Stimulated activated CD8-positive, alpha-beta memory T cell treated with anti-CD3 and anti-CD28 coated beads, Interleukin-4, amount 100 ng/mL, for 1 hour (primary cell): Measurements from ENCODE around the gene HECA.
A peak's percentile ranks its signal among the peaks of the same experiment; 100 is the strongest.
"Not testable (repeated sequence)": the region's sequence is repeated elsewhere in the genome, so short reads cannot be mapped to it uniquely, and the experiment has no call there.

Experiments used
- DNase-seq, 2 donors: peaks; one replicate each; pipeline ENCODE4 v3.0.0-alpha.2; 2020; ENCODE audit warnings: low read depth in 2 of 2, low spot score in 1 of 2

Gene HECA, protein sequence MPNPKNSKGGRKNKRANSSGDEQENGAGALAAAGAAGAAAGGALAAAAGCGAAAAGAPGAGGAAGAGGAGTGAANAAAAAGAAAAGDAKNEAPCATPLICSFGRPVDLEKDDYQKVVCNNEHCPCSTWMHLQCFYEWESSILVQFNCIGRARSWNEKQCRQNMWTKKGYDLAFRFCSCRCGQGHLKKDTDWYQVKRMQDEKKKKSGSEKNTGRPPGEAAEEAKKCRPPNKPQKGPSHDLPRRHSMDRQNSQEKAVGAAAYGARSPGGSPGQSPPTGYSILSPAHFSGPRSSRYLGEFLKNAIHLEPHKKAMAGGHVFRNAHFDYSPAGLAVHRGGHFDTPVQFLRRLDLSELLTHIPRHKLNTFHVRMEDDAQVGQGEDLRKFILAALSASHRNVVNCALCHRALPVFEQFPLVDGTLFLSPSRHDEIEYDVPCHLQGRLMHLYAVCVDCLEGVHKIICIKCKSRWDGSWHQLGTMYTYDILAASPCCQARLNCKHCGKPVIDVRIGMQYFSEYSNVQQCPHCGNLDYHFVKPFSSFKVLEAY

DNA sequence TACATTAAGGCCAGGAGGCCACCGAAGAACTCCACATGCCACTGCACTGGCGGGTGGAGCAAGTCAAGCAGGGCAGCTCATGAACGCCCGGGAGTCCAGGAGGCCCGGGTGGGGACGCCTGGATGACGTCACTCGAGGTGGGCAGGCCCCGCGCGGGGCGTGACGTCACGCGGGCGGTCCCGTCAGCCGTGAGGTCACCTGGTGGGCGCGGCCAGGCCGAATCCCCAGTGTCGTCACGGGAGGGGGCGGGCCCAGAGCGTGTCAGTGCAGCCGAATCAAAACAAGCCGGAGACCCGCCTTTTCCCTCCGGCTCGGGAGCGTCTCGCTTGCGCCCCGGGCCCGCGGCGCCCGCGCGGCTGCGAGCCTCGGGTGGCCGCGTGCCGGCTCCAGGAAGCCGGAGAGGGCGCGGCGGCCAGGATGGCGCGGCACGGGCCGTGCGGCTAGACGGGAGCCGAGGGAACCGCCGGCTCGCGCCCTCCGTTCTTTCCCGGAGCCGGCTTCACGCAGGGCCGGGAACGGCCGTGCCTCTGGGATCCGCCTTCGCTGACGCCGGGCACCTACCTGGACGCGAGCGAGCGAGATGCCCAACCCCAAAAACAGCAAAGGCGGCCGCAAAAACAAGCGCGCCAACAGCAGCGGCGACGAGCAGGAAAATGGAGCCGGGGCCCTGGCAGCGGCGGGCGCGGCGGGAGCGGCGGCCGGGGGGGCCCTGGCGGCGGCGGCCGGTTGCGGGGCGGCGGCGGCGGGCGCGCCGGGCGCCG, at the start of gene HECA:
TSS of gene HECA (plus strand) at position 264 of the 761 bp plus-strand sequence. CDS start at position 581, 317 bp downstream.
- peak; percentile 99 for DNase-seq

DNA sequence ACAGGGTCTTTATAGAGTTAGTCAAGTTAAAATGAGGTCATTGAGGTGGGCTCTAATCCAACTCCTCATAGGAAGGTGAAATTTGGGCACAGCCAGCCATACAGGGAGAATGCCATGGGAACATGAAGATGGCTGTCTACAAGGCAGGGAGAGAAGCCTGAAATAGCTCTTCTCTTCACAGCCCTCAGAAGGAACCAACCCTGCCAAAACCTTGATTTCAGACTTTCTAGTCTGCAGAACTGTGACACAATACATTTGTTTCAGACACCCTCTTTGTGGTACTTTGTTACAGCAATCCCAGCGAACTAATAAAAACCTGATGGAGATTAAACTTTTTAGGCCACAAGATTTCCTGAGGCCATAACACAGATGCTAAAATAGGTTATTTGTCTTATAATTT, 43.1 kb upstream of the HECA start:
- no peak for DNase-seq

DNA sequence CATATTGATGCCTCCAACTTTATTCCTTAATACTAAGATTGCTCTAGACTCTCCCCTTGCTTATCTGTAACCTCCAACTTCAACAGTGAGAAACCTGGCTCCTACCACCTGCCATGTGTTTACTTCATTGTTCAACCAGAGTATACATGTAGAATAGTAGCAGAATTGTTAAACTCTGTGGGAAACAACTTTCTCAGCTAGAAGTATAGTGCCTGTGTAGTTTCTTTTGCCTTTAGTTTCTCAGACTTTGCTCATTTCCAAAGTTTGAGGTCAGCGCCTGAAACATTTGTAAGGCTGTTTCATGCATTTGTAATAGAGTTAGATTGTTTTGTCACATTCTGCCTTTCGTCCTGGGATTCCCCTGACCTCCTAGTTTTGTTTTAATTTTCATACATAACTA, 34.9 kb upstream of the HECA start:
- no peak for DNase-seq

DNA sequence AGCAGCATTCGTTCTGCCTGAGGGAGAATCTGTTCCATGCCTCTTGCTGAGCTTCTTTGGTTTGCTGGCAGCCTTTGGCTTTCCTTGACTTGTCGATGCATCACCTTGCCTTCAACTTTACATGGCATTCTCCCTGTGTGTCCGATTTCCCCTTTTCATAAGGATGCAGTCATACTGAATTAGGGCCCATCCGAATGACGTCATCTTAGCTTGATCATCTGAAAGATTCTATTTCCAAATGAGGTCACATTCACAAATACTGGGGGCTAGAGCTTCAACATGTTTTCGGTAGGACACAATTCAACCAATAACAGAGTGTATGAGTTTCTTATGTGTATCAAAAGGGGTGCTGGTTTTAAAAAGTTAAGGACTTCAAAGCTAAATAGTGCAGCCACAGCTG, 27.8 kb upstream of the HECA start:
- DNase-seq = no peak

DNA sequence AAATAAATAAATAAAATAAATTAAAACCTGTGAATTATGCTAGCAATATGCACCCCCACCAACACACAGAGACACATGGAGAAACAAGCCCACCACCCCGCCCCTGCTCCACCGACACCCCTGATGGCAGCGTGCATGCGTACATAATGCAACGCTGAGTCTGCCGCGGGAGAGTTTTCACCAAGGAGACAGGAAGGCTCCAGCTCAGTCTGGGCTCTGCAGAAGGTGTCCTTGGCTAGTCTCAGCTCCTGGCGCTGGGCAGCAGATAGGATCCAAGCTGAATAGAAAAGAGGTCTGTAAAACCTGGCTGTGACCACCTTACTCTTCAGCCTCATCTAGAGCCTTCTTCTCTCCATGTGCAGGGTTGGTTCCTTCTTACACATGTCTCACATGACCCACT, 26.5 kb upstream of the HECA start:
- DNase-seq = no peak

DNA sequence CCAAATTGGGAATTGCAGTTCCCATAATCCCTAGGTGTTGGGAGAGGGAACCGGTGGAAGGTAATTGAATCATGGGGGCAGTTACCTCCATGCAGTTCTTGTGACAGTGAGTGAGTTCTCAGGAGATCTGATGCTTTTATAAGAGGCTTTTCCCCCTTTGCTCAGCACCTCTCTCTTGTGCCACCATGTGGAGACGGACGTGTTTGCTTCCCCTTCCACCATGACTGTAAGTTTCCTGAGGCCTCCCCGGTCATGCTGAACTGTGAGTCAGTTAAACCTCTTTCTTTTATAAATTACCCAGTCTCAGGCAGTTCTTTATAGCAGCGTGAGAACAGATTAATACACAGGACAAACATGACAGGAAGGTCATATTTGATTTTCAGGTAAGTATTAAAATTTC, 25.3 kb upstream of the HECA start:
- no peak for DNase-seq

DNA sequence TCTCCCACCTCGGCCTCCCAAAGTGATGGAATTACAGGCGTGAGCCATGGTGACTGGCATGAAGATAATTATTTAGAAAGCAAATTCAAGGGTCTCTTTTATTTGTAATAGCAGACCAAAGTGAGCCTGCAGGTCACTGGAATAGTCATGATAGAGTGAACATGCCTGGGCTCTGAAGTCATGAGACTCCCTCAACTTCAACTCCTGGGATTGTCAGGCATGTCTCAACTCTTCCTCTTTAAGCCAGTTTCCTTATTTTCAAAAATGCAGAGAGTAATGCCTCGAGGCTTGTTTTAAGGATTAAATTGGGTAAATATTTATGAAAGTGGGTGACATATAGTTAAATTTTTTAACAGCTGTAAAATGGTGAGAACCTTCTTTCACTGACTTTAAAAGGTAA, 22.7 kb upstream of the HECA start:
- DNase-seq = no peak

DNA sequence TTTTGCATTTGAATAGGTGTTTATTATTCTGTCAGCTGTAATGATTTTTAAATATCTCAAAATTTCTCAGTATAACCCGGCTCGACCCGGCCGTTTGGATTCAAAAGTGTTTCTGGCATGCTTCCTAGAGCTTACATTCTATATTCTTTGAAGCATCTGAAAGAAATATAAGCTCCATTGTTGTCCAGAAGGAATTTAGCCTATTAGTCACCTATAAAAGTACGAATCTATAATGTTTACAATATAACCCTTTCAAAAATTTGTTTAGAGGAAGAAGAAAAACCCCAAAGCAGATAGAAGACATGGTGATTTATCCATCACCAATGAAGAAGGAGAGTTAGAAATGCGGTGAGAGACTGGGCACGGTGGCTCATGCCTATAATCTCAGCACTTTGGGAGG, 22.3 kb upstream of the HECA start:
- DNase-seq = no peak

DNA sequence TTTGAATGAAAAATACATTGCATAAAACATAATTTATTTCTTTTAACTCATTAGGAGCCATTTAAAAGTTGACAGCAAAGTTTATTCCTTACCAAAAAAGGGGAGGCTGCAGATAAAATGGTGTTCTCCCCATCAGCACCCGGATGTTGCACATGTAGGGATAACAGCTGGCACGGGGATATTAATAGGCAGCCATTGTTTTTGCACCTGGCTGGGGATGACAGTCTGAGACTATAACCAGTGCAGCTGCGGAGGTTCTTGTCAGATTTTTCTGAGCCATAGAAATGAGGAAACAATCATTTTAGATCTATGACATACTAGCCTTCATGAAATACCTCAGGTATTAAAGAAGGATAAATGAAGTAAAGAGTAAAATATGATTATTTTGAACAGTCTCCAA, 20.1 kb upstream of the HECA start:
- DNase-seq = no peak

DNA sequence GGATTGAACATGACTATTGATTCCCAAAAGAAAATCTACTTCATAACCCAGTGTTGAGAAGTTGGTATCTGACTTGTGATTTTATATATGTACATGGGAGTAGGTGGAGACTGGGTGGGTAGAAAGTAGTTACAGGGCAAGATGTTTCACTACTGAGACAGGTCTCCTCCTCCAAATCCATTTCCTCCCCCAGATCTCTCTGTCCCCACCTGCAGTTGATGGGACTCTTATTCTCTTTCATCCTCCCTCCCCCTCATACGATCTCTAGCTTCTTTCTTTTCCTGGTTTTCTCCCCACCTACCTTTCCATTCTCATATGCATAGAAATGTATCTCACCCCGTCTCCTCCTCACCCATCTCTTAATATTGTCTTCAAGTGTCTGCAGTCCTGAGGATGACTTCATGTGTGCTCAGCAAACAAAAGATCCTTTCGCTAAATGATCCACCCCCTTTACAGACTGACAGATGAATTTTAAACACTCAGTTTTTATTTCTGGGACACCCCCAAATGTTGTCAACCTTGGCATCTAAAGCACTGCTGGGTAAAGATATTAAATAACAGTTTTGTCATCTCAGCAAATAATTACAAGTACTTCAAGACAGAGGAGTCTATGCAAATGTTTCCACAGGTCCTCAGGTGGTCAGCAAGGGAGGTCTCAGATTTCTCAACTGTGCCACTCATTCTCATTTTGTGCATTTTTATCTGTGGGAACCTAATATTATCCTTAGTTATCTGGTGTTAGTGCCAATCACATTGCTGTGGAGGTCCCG, 18.7 kb upstream of the HECA start:
- DNase-seq = no peak

DNA sequence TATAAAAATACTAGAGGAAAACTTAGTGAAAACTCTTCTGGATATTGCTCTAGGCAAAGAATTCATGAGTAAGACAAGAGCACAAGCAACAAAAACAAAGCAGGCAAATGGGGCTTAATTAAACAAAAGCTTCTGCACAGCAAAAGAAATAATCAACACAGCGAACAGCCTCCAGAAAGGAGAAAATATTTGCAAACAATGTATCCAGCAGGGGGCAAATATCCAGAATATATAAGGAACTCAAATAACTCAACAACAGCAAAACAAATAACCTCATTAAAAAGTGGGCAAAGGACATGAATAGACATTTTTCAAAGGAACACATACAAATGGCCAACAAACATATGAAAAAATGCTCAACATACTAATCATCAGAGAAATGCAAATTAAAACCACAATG, 17.1 kb upstream of the HECA start:
- DNase-seq = no peak

DNA sequence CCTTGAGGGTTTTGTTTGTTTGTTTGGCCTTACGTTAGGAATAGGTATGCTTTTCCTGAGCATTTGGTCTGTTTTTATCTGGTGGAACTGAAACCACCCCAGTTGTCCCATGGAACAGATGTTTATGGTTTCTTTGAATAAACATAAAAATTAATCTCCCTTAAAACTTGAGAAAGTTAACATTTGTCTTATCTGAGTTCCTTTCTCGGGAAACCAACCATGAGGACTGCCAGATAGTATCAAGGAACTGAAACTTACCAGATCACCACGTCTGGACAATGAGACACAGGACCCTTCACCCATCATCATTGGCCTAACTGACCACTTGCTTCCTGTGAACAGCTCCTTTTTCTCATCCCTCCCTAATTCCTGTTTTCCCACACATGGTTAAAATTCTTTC, 15.3 kb upstream of the HECA start:
- DNase-seq = no peak

DNA sequence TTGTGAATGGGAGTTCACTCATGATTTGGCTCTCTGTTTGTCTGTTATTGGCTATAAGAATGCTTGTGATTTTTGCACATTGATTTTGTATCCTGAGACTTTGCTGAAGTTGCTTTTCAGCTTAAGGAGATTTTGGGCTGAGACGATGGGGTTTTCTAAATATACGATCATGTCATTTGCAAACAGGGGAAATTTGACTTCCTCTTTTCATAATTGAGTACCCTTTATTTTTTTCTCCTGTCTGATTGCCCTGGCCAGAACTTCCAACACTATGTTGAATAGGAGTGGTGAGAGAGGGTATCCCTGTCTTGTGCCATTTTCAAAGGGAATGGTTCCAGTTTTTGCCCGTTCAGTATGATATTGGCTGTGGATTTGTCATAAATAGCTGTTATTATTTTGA, 12.1 kb upstream of the HECA start:
- DNase-seq = not testable (repeated sequence)

DNA sequence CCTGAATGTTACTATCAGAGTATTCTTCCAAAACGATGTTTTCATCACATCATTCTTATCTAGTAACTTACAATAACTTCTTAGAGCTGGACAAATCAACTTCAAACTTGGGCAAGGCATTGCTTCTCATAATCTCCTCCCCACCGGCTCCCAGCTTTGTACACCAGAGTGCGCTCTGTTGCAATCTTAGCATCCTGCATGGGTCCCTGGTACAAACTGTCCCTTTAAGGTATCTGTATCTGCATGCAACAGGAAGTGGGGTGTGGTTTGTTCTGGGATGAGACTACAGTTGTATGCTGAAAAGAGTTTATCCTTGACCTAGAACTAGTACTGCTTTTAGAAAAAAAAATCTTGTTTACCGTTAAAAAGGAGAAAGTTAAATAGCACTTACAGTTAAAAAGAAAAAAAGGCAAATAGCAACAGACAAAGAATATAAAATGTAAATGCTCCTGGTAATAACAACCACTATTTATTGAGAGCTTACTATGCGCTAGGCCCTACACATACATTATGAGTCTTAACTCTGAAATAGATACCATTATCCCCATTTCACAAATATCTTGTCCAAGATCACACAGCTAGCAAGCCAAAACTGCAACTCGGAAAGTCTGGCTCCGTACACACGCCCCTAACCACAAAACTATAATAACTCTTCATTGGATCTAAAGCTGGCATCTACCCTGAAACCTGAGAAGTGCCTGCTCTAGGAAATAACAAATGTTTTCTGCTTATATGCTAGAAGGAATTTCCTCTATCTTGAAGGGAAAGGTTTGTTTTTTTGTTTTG, 9.8 kb upstream of the HECA start:
- DNase-seq = peak; percentile 37 to 71

DNA sequence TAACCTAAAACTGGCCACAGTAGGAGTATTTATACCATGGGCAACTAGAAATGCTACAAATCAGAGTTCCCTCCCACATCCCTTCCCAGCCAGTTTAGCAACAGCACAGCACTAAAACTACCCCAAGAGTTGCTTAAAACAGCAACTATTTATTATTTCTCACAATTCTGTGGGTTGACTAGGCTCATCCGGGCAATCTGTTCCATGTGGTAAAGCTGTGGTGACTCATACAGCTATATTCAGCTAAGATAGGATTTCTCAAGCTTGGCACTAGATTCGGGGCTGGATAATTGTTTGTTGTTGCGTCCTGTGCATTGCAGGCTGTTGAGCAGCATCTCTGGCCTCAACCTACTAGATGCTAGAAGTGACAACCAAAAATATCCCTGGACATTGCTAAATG, 8.6 kb upstream of the HECA start:
- DNase-seq = no peak

DNA sequence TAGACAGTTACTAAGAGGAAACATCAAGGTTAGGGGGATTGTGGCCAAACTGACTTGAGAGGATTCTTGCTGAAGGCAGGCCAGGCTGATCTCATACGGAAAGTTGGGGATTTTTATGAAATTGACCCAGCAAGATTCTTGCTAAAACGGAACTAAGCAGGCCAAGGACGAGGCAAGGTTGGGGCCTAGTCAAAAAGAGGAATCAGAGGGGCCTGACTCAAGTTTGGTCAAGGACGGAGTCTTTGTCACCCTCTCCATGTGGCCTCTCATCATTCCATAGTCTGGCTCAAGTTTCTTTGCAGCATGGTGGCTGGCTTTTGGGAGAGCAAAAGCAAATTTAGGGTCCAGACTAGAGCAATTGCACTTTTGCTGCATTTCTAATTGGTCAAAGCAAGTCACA, 7.9 kb upstream of the HECA start:
- no peak for DNase-seq

DNA sequence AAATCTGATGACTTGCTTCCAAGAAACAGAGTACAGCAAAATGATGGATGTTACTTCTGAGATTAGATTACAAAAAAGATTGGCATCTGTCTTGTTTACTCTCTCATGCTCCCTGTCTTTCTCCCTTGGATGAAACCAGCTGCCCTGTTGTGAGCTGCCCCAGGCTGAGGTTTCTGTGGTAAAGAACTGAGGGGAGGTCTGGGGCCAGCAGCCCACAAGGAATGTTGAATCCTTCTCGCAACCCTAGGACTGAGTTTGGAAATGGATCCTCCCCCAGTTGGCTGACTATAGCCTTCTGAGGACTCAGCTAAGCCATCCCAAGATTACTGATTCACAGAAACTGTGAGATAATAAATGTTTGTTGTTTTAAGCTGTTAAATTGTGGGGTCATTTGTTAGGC, 5.6 kb upstream of the HECA start:
- no peak for DNase-seq

DNA sequence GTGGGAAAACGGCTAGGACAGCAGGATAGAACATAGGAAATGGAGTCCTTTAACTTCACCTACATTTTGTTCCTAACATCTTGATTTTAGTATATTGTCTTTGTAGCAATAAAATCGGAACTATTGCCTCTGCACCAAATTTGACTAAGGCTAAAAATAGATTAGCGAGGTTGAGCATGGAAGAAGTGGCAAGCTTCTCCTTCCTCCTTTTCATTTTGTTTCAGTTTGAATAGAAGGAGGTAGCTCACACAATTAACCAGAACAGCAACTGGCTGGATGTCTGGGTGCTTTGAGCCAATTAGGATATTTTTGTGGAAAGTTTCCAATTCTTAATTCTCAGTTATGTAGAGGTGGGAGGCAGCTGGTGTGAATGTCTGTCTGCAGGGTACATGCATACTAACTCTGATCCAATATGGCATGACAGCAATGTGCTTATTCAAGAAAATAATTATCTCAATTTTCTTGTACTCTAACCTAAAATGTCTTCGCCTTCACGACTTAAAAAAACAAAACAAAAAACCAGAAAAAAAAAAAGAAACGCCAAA, 3.1 kb upstream of the HECA start:
- DNase-seq = no peak

DNA sequence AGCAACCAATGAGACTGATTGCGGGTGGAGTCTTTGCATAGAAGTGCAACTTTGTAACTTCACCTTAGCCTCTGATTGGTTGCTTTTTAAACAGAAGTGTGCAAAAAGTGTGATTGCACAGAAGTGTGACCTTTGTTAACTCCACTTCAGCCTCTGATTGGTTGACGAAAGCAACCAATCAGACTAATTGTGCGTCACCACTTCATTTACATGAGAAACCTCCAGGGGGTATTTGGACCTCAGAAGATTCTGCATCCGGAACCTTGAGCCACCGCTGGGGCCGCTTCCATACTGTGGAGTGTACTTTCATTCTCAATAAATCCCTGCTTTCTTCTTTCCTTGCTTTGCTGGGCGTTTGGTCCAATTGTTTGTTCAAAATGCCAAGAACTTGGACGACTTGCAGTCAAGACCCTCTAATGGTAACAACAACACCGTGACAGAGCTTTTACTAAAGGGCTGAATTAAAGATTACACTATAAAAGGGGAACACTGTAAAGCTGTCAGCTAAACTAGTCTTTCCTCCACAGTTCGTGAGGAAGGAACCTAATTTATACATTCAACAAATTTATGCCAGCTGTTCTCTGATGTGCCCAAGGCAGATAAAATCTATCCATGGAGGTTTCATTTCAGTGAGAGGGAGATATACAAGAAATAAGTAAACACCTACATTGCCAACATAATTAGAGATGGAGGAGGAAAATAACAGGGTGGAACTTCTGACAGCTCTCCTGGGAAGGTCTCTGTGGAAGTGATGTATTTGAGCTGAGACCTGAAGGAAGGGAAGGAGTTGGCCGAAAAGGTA, 1.4 kb upstream of the HECA start:
- DNase-seq = no peak

DNA sequence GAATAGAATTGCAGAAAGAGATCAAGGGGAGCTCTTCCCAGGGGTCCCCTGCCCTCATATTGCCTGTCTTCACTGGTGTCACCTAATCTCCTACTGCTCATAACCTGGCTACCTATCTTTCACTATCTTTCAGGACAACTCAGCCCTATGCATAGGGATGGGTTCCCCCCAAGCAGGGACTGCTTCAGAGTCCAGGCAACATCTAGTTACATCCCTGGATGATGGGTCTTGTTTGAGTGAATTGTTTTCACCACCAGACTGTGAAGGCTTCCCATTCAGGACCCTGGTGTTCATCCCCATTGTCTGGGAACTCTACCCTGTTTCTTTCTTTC, 850 bp upstream of the HECA start:
- no peak for DNase-seq
